ENCODE data around the gene BAD. TPM values are rescaled to one million over a fixed set of nuclear protein-coding genes. Genes with fewer than 3 reads are reported as not detected.
A peak's percentile ranks its signal among the peaks of the same experiment; 100 is the strongest.

Gene BAD
- total RNA-seq, 1 experiment from 2014 or later, result 34.7 TPM

DNA sequence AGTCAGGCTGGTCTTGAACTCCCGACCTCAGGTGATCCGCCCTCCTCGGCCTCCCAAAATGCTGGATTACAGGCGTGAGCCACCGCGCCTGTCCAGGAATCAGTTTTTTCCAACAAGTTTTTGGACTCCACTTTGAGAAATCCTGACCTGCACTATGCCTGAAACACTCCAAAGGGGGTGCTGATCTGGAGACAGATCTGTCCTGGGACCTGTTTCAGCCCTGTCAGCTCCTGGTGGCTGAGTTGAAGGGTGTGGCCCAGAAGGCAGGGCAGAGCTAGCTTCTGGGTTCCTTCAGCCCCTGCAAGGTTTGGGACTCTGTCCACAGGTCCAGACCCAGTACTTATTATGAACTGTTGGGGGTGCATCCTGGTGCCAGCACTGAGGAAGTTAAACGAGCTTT is 52.9 kb downstream of the BAD start:
- Mint-ChIP-seq H3K36me3 (peaks cover 3% of the 10 kb centered on the region; the same call in 1 of the 2 replicates), H3K27ac (no peak overlapping the region), H3K9me3 (no peaks in the 10 kb centered on the region), H3K4me3 (peak overlapping the region; percentile 82), H3K4me1 (peaks cover 37% of the 10 kb centered on the region), H3K27me3 (ENCODE audit: low read depth) (peaks cover 16% of the 10 kb centered on the region)
- DNase-seq (ENCODE audit: low spot score) (no peak), ATAC-seq (no peak)
- POLR2A ChIA-PET, result interaction anchor here (0.7 to 1.5 kb wide), 3 partner anchors 10 to 72 kb away, joined by 3 to 7 read pairs (median 4); partner anchors contain the start of gene FKBP2
- CTCF ChIA-PET, result interaction anchor here (1.5 to 2.8 kb wide), 3 partner anchors 16 to 27 kb away, joined by 3 to 25 read pairs (median 12); partner anchors contain the start of gene PLCB3
- no peak for TF ChIP-seq ZNF416 (CRISPR knock-in tag; IDR thresholded peaks at IDR 0.05)
- TF ChIP-seq, protein P1, sequence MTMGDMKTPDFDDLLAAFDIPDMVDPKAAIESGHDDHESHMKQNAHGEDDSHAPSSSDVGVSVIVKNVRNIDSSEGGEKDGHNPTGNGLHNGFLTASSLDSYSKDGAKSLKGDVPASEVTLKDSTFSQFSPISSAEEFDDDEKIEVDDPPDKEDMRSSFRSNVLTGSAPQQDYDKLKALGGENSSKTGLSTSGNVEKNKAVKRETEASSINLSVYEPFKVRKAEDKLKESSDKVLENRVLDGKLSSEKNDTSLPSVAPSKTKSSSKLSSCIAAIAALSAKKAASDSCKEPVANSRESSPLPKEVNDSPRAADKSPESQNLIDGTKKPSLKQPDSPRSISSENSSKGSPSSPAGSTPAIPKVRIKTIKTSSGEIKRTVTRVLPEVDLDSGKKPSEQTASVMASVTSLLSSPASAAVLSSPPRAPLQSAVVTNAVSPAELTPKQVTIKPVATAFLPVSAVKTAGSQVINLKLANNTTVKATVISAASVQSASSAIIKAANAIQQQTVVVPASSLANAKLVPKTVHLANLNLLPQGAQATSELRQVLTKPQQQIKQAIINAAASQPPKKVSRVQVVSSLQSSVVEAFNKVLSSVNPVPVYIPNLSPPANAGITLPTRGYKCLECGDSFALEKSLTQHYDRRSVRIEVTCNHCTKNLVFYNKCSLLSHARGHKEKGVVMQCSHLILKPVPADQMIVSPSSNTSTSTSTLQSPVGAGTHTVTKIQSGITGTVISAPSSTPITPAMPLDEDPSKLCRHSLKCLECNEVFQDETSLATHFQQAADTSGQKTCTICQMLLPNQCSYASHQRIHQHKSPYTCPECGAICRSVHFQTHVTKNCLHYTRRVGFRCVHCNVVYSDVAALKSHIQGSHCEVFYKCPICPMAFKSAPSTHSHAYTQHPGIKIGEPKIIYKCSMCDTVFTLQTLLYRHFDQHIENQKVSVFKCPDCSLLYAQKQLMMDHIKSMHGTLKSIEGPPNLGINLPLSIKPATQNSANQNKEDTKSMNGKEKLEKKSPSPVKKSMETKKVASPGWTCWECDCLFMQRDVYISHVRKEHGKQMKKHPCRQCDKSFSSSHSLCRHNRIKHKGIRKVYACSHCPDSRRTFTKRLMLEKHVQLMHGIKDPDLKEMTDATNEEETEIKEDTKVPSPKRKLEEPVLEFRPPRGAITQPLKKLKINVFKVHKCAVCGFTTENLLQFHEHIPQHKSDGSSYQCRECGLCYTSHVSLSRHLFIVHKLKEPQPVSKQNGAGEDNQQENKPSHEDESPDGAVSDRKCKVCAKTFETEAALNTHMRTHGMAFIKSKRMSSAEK (CRISPR knock-in tag; IDR thresholded peaks at IDR 0.05; ENCODE audit: borderline replicate concordance), result no peak
- no peak for TF ChIP-seq CBFB (CRISPR knock-in tag; IDR thresholded peaks at IDR 0.05; ENCODE audit: low read depth)
- TF ChIP-seq ZBTB21 (CRISPR knock-in tag; IDR thresholded peaks at IDR 0.05; ENCODE audit: borderline replicate concordance), result no peak
- TF ChIP-seq ZNF317 (CRISPR knock-in tag; IDR thresholded peaks at IDR 0.05; ENCODE audit: borderline replicate concordance, low read depth), result no peak
- no peak for TF ChIP-seq GRHL2 (CRISPR knock-in tag; IDR thresholded peaks at IDR 0.05; ENCODE audit: insufficient replicate concordance, severe bottlenecking)
- TF ChIP-seq HMGXB4 (CRISPR knock-in tag; IDR thresholded peaks at IDR 0.05), result no peak

- ChIA-PET POLR2A (interaction anchor here (0.7 to 1.3 kb wide), 3 partner anchors 10 to 87 kb away, joined by 3 to 7 read pairs (median 4); partner anchors contain the start of genes FKBP2 and PRDX5), CTCF (interaction anchor here (1.0 to 2.8 kb wide), 5 partner anchors 17 to 74 kb away, joined by 3 to 25 read pairs (median 3); partner anchors contain the start of gene PLCB3)
- H3K9me3 Mint-ChIP-seq, result no peaks in the 10 kb centered on the region
- H3K4me1 Mint-ChIP-seq, result peaks cover 37% of the 10 kb centered on the region
- H3K36me3 Mint-ChIP-seq, result peaks cover 3% of the 10 kb centered on the region; the same call in 1 of the 2 replicates
- peak overlapping the region; percentile 90; the same call in 1 of the 2 replicates for H3K27ac Mint-ChIP-seq
- DNase-seq (ENCODE audit: low spot score) (no peak), ATAC-seq (no peak)
- H3K27me3 Mint-ChIP-seq (ENCODE audit: low read depth), result peaks cover 16% of the 10 kb centered on the region
- H3K4me3 Mint-ChIP-seq, result peak overlapping the region; percentile 82
- no peak for TF ChIP-seq E2F1 (CRISPR knock-in tag; IDR thresholded peaks at IDR 0.05)
- TF ChIP-seq, protein P2, sequence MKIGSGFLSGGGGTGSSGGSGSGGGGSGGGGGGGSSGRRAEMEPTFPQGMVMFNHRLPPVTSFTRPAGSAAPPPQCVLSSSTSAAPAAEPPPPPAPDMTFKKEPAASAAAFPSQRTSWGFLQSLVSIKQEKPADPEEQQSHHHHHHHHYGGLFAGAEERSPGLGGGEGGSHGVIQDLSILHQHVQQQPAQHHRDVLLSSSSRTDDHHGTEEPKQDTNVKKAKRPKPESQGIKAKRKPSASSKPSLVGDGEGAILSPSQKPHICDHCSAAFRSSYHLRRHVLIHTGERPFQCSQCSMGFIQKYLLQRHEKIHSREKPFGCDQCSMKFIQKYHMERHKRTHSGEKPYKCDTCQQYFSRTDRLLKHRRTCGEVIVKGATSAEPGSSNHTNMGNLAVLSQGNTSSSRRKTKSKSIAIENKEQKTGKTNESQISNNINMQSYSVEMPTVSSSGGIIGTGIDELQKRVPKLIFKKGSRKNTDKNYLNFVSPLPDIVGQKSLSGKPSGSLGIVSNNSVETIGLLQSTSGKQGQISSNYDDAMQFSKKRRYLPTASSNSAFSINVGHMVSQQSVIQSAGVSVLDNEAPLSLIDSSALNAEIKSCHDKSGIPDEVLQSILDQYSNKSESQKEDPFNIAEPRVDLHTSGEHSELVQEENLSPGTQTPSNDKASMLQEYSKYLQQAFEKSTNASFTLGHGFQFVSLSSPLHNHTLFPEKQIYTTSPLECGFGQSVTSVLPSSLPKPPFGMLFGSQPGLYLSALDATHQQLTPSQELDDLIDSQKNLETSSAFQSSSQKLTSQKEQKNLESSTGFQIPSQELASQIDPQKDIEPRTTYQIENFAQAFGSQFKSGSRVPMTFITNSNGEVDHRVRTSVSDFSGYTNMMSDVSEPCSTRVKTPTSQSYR (CRISPR knock-in tag; IDR thresholded peaks at IDR 0.05), result no peak
- TF ChIP-seq TEAD4 (CRISPR knock-in tag; IDR thresholded peaks at IDR 0.05), result no peak
- no peak for TF ChIP-seq ARID4B (CRISPR knock-in tag; IDR thresholded peaks at IDR 0.05; ENCODE audit: borderline replicate concordance)
- TF ChIP-seq E2F4 (CRISPR knock-in tag; IDR thresholded peaks at IDR 0.05; ENCODE audit: borderline replicate concordance, low read depth), result no peak
- no peak for TF ChIP-seq NFYB (CRISPR knock-in tag; conservative IDR thresholded peaks at IDR 0.05; ENCODE audit: low read depth)
- TF ChIP-seq FOXP1 (CRISPR knock-in tag; IDR thresholded peaks at IDR 0.05; ENCODE audit: borderline replicate concordance), result no peak
These were observed 53.5 kb downstream of the BAD start for GRCh38 chr11:64230985-64231365.
